ENCODE results near the gene SCYGR1.

Gene SCYGR1

DNA sequence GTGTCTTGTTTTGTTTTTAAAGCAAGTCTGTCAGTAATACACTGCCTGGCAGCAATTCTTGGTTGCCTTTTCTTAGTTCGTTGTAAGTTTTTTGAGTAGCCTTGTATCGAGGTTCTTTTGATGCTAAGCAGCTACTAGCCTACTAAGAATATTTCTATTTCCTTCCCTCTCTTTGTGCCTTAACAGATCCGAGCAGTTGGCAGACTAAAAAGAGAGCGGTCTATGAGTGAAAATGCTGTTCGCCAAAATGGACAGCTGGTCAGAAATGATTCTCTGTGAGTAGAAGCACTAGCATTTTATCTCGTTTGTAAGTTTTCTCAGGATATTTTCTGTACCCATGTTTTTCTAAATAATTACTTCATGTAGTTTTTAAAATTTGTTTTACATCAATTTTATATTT, 47.6 kb downstream of the SCYGR1 start:
- no peak overlapping the region for H3K4me3 ChIP-seq (ENCODE audit: low read depth, low read length)
- no peak for DNase-seq (ENCODE audit: low read depth)

DNA sequence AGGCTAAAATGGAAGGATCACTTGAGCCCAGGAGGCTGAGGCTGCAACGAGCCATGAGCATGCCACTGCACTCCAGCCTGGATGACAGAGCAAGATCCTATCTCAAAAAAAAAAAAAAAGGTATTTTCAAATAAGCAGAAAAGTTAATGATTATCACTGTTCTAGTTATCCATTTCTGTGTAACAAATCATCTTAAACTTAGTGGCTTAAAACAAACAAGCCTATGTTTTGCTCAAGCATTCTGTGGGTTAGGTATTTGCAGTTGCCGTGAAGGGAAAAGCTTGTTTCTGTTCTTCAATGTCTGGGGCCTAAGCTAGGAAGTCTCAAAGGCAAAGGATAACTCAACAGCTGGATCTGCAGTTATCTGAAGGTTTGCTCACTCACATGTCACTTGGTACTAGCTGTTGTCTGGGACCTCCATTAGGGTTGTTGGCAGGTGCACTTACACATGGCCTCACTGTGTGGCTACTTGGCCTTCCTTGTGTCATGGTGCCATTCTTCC, 48.6 kb downstream of the SCYGR1 start:
- DNase-seq (ENCODE audit: low read depth), result no peak
- no peak overlapping the region for H3K4me3 ChIP-seq (ENCODE audit: low read depth, low read length)

Data from skeletal muscle cell (primary cell).